Endothelial cell of umbilical vein (primary cell): ENCODE data around the gene COL15A1. TPM values are rescaled to one million over a fixed set of nuclear protein-coding genes. Genes with fewer than 3 reads are reported as not detected.

Experiments used
- BruUV-seq: library from RNA; stranded (reverse); fragments of 400-500 nt; replicated peaks from 2 replicates; lab custom pipeline; 2021; lab: Mats Ljungman, UMichigan
- CTCF ChIA-PET: fragments of 300-600, 350-600 bp; sonication (Branson Sonifier 250); formaldehyde crosslinking; loops from one replicate; lab custom pipeline; 2021; ENCODE audit warnings: antibody characterized with exemption, inconsistent platforms; lab: Charles Lee
- POLR2A ChIA-PET: fragments of 300-600, 350-600 bp; sonication (Branson Sonifier 250); formaldehyde crosslinking; loops from one replicate; lab custom pipeline; 2021; ENCODE audit warnings: antibody characterized with exemption, inconsistent platforms; lab: Charles Lee
- DNase-seq: peaks from one replicate; pipeline ENCODE4 v3.0.0-alpha.2; 2011; ENCODE audit warnings: low read depth, low spot score
- FAIRE-seq: peaks from 2 replicates; lab custom pipeline; 2011; peaks lifted over from hg19 to GRCh38; lab: Jason Lieb, UNC
- H2AFZ ChIP-seq: 2 replicates; pipeline ENCODE4 v1.6.0; 2012; ENCODE audit warnings: low read depth, low read length, control low read depth, inconsistent platforms
- H3K27ac ChIP-seq: 2 replicates; pipeline ENCODE4 v1.5.1; 2011; ENCODE audit warnings: low read depth, mild to moderate bottlenecking, control low read depth, low read length, moderate library complexity; ENCODE audit not compliant: insufficient read depth
- H3K27me3 ChIP-seq, 2 experiments: 2 replicates each; pipeline versions ENCODE4 v1.6.0 to v1.6.1; 2011; ENCODE audit warnings: low read length in 2 of 2, mixed read lengths in 1 of 2; ENCODE audit not compliant: control insufficient read depth in 2 of 2, insufficient read depth in 2 of 2
- H3K36me3 ChIP-seq, 2 experiments: 2 replicates in 1 of 2; 3 replicates in 1 of 2; pipeline ENCODE4 v1.5.1; 2011; ENCODE audit warnings: low read length in 2 of 2, mild to moderate bottlenecking in 1 of 2, moderate library complexity in 1 of 2; ENCODE audit not compliant: control insufficient read depth in 2 of 2, insufficient read depth in 2 of 2; ENCODE audit errors: extremely low read depth in 1 of 2
- H3K4me1 ChIP-seq: 3 replicates; pipeline ENCODE4 v1.5.1; 2011; ENCODE audit warnings: mild to moderate bottlenecking, low read length; ENCODE audit not compliant: control insufficient read depth, insufficient read depth; ENCODE audit errors: extremely low read depth
- H3K4me2 ChIP-seq: 2 replicates; pipeline ENCODE4 v1.6.1; 2011; ENCODE audit warnings: low read length, control low read depth, mixed read lengths; ENCODE audit not compliant: insufficient read depth
- H3K4me3 ChIP-seq, 3 experiments: fragments of 200-600 bp in 1 of 3; sonication (generic), shearing (Covaris generic) in 1 of 3; replicated peaks in 1 of 3; 2 replicates each; pipeline ENCODE4 v1.5.1; 2011 to 2016; ENCODE audit warnings: control low read depth in 3 of 3, low read length in 3 of 3, mild to moderate bottlenecking in 2 of 3, inconsistent platforms in 1 of 3, low read depth in 1 of 3, moderate library complexity in 1 of 3; ENCODE audit not compliant: insufficient read depth in 1 of 3
- H3K79me2 ChIP-seq: 2 replicates; pipeline ENCODE4 v1.6.0; 2012; ENCODE audit warnings: low read length, inconsistent platforms; ENCODE audit not compliant: control insufficient read depth, insufficient read depth
- H3K9ac ChIP-seq: replicated peaks from 2 replicates; pipeline ENCODE3; 2011; ENCODE audit warnings: low read length, control low read depth; ENCODE audit not compliant: insufficient read depth; ENCODE audit errors: extremely low read depth
- H3K9me1 ChIP-seq: replicated peaks from 3 replicates; pipeline ENCODE4 v1.6.0; 2011; ENCODE audit warnings: mild to moderate bottlenecking, low read length; ENCODE audit not compliant: control insufficient read depth, insufficient read depth; ENCODE audit errors: extremely low read depth
- H3K9me3 ChIP-seq: replicated peaks from 2 replicates; pipeline ENCODE4 v1.5.1; 2012; ENCODE audit warnings: low read length, inconsistent platforms; ENCODE audit not compliant: control insufficient read depth, insufficient read depth
- H4K20me1 ChIP-seq: replicated peaks from 2 replicates; pipeline ENCODE3; 2011; ENCODE audit warnings: mild to moderate bottlenecking, low read length; ENCODE audit not compliant: control insufficient read depth, insufficient read depth; ENCODE audit errors: extremely low read depth
- CTCF ChIP-seq, 2 donors: IDR thresholded peaks; 1 replicate in 1 of 2; 2 replicates in 1 of 2; pipeline ENCODE4 v1.5.1; 2011; ENCODE audit warnings: low read length in 2 of 2, mild to moderate bottlenecking in 2 of 2, moderate library complexity in 2 of 2, control low read depth in 1 of 2, inconsistent platforms in 1 of 2, low read depth in 1 of 2; ENCODE audit not compliant: insufficient read depth in 1 of 2; ENCODE audit errors: extremely low read depth in 1 of 2
- EZH2 ChIP-seq: IDR thresholded peaks from 2 replicates; pipeline ENCODE4 v1.6.1; 2012; ENCODE audit warnings: borderline replicate concordance, low read depth, mild to moderate bottlenecking, moderate library complexity, low read length, inconsistent platforms; ENCODE audit not compliant: severe bottlenecking
- FOS ChIP-seq: IDR thresholded peaks from 2 replicates; pipeline ENCODE4 v1.6.1; 2011; ENCODE audit warnings: mild to moderate bottlenecking, low read length, moderate library complexity, borderline replicate concordance; ENCODE audit not compliant: insufficient read depth
- GATA2 ChIP-seq: IDR thresholded peaks from 2 replicates; pipeline ENCODE4 v1.7.0; 2011; ENCODE audit warnings: low read depth, mild to moderate bottlenecking, moderate library complexity, mixed read lengths, low read length; ENCODE audit not compliant: insufficient read length, insufficient read depth
- JUN ChIP-seq: IDR thresholded peaks from 2 replicates; pipeline ENCODE4 v1.6.1; 2011; ENCODE audit warnings: borderline replicate concordance, low read depth; ENCODE audit not compliant: insufficient read length, insufficient read depth
- MAX ChIP-seq: IDR thresholded peaks from 2 replicates; pipeline ENCODE4 v1.6.1; 2011; ENCODE audit not compliant: insufficient read depth, insufficient read length
- MYC ChIP-seq: IDR thresholded peaks from one replicate; pipeline ENCODE4 v1.6.1; 2011; ENCODE audit warnings: mild to moderate bottlenecking, low read depth, low read length
- POLR2A ChIP-seq: IDR thresholded peaks from 2 replicates; pipeline ENCODE4 v1.6.1; 2012; ENCODE audit warnings: low read depth, mild to moderate bottlenecking, control low read depth, low read length
- POLR2AphosphoS5 ChIP-seq: IDR thresholded peaks from 2 replicates; pipeline ENCODE4 v1.6.1; 2012; ENCODE audit warnings: low read depth, mild to moderate bottlenecking, control low read depth, low read length, moderate library complexity; ENCODE audit not compliant: insufficient read depth
- dilution Hi-C: fragments of 300-500 bp; cut with MboI; formaldehyde crosslinking; loops from one replicate; pipeline ENCODE4 v1.15.0; 2019; ENCODE audit warnings: low sequenced_read_pairs; ENCODE audit not compliant: extremely low pct_ligation_motif_present
- intact Hi-C: fragments of 100-400 bp; cut with micrococcal nuclease; formaldehyde crosslinking; loops from one replicate; pipeline ENCODE4 v1.10.0; 2022
- polyA plus RNA-seq, 4 experiments: library from polyadenylated mRNA; depleted of rRNA in 3 of 4; stranded (reverse) in 3 of 4; unstranded in 1 of 4; fragments of >200 nt; gene quantifications; 2 replicates each; pipeline versions ENCODE4 v1.2.1 to v1.2.3, GENCODE V29; 2011 to 2012; ENCODE audit warnings: missing spikeins in 1 of 4
- total RNA-seq: library from RNA; stranded (reverse); gene quantifications from 2 replicates; pipeline ENCODE4 v1.2.3, GENCODE V29; 2021

COL15A1 gene
- total and polyA plus RNA-seq, 2 donors (not counting 3 experiments of a cell fraction or from before 2014, with no cell fraction given) = not detected

GRCh38 chr9:99104459-99105151, 160.9 kb downstream of the COL15A1 start, which contains the start of gene TGFBR1:
TSS of gene TGFBR1 (plus strand) at chr9:99105113. CDS start at chr9:99105206, 93 bp downstream.
- H3K4me2 ChIP-seq = peak within 1 kb of the TSS; percentile 84
- H3K36me3 ChIP-seq = no peaks in the 10 kb centered on the region
- no TSS peak for BruUV-seq
- H3K4me1 ChIP-seq = peaks cover 13% of the 10 kb centered on the region
- DNase-seq (peak; percentile 92), FAIRE-seq (peak; percentile 81)
- CTCF ChIA-PET = interaction anchor here (0.7 to 3.1 kb wide), 14 partner anchors 10 to 255 kb away, joined by 3 to 11 read pairs (median 3); no protein-coding TSS in a partner anchor
- peaks cover 5% of the 10 kb centered on the region for H3K79me2 ChIP-seq
- dilution Hi-C loops (no loop called here), intact Hi-C loops (loop anchor here (2.0 kb wide), 3 partner anchors 20 to 716 kb away; partner anchors contain the start of gene NR4A3)
- peak within 1 kb of the TSS; percentile 92 for H2AFZ ChIP-seq
- no peaks in the 10 kb centered on the region for H3K27me3 ChIP-seq
- H3K27ac ChIP-seq = peak within 1 kb of the TSS; percentile 38
- peak within 1 kb of the TSS; percentile 42 to 84 (median 57) for H3K4me3 ChIP-seq
- POLR2A ChIA-PET = no interaction called here
- H3K9me1 ChIP-seq = no peaks in the 10 kb centered on the region
- TF ChIP-seq EZH2 = no peak
- peak; percentile 51 for TF ChIP-seq POLR2AphosphoS5
- no peaks in the 10 kb centered on the region for H4K20me1 ChIP-seq
- no peaks in the 10 kb centered on the region for H3K9me3 ChIP-seq
- peak within 1 kb of the TSS; percentile 74 for H3K9ac ChIP-seq

- H3K9me1 ChIP-seq = no peaks in the 10 kb centered on the region
- peaks cover 5% of the 10 kb centered on the region for H3K79me2 ChIP-seq
- TF ChIP-seq GATA2 (no peak), EZH2 (no peak), MYC (no peak), POLR2A (no peak), CTCF (IDR thresholded peaks at IDR 0.05; ENCODE audit: extremely low read depth in 1 of 2, insufficient read depth in 1 of 2, low read depth in 1 of 2, low read length in 2 of 2) (no peak), FOS (no peak), POLR2AphosphoS5 (no peak), MAX (no peak), JUN (no peak)
- H3K27ac ChIP-seq = peak overlapping the region; percentile 38
- dilution Hi-C loops = no loop called here
- no peaks in the 10 kb centered on the region for H3K27me3 ChIP-seq
- no peaks in the 10 kb centered on the region for H3K9me3 ChIP-seq
- H4K20me1 ChIP-seq = no peaks in the 10 kb centered on the region
- H3K9ac ChIP-seq = peak overlapping the region; percentile 74
- intact Hi-C loops = loop anchor here (2.0 kb wide), 3 partner anchors 21 to 715 kb away; partner anchors contain the start of gene NR4A3
- FAIRE-seq (peak; percentile 56), DNase-seq (peak; percentile 68)
- H2AFZ ChIP-seq = peak overlapping the region; percentile 56
- BruUV-seq = no TSS peak
- POLR2A ChIA-PET = no interaction called here
- peak overlapping the region; percentile 84 for H3K4me2 ChIP-seq
- peaks cover 13% of the 10 kb centered on the region for H3K4me1 ChIP-seq
- CTCF ChIA-PET = interaction anchor here (0.6 to 3.1 kb wide), 10 partner anchors 9 to 256 kb away, joined by 3 to 11 read pairs (median 4); no protein-coding TSS in a partner anchor
- H3K4me3 ChIP-seq = peak overlapping the region; percentile 33 to 84 (median 57)
- no peaks in the 10 kb centered on the region for H3K36me3 ChIP-seq
Measured at GRCh38 chr9:99105152-99106043, 161.7 kb downstream of the COL15A1 start.
